HepG2 (cell line): ENCODE data around the gene SVOPL. TPM values are rescaled to one million over a fixed set of nuclear protein-coding genes. Genes with fewer than 3 reads are reported as not detected.

Experiments used
- ATAC-seq: fragments of 200-7000 bp; cut with Tn5 transposase; 3 replicates; pipeline ENCODE4 v1.9.1; 2020; ENCODE audit warnings: mild to moderate bottlenecking, moderate library complexity
- BruUV-seq: library from RNA; stranded (reverse); fragments of 400-500 nt; replicated peaks from 2 replicates; lab custom pipeline; 2021; lab: Mats Ljungman, UMichigan
- CTCF ChIA-PET: fragments of 300-600 bp; formaldehyde crosslinking; extraction: SDS; loops from one replicate; lab custom pipeline; 2021; ENCODE audit warnings: low total read pairs, inconsistent platforms, low intra/inter-chr PET ratio; lab: Yijun Ruan, JAX
- POLR2A ChIA-PET: fragments of 350-600 bp; sonication (Branson Sonifier 250); formaldehyde crosslinking; loops from one replicate; lab custom pipeline; 2020; ENCODE audit warnings: antibody characterized with exemption, inconsistent platforms; lab: Yijun Ruan, JAX
- DNase-seq: peaks from one replicate; pipeline ENCODE4 v3.0.0-alpha.2; 2015; ENCODE audit warnings: low spot score
- FAIRE-seq: peaks from 3 replicates; lab custom pipeline; 2011; peaks lifted over from hg19 to GRCh38; lab: Jason Lieb, UNC
- H2AFZ ChIP-seq: one replicate; pipeline ENCODE4 v1.6.1; 2011; ENCODE audit warnings: low read length, inconsistent platforms
- H3K27ac ChIP-seq: fragments of 300-600 bp; 3 replicates; pipeline ENCODE4 v1.8.0; 2011; ENCODE audit warnings: mixed run types, mild to moderate bottlenecking, mixed read lengths, low read length, inconsistent platforms; ENCODE audit not compliant: insufficient read depth; ENCODE audit errors: extremely low read length
- H3K27me3 ChIP-seq, 2 experiments: fragments of 200-600 bp in 1 of 2; 2 replicates in 1 of 2; 3 replicates in 1 of 2; pipeline versions ENCODE4 v1.6.0 to v1.8.0; 2011; ENCODE audit warnings: low read length in 2 of 2, mild to moderate bottlenecking in 2 of 2, moderate library complexity in 2 of 2, inconsistent platforms in 1 of 2; ENCODE audit not compliant: insufficient read depth in 2 of 2, control insufficient read depth in 1 of 2
- H3K36me3 ChIP-seq, 2 experiments: fragments of 200-600 bp in 1 of 2; replicated peaks in 1 of 2; 2 replicates in 1 of 2; 3 replicates in 1 of 2; pipeline versions ENCODE4 v1.5.1 to v1.8.0; 2011; ENCODE audit warnings: low read length in 2 of 2, inconsistent platforms in 1 of 2; ENCODE audit not compliant: insufficient read depth in 2 of 2, control insufficient read depth in 1 of 2
- H3K4me1 ChIP-seq: 2 replicates; pipeline ENCODE4 v1.5.1; 2012; ENCODE audit warnings: low read length, inconsistent platforms; ENCODE audit not compliant: insufficient read depth
- H3K4me2 ChIP-seq: 2 replicates; pipeline ENCODE4 v1.6.0; 2011; ENCODE audit warnings: low read depth, low read length, inconsistent platforms
- H3K4me3 ChIP-seq, 3 experiments: fragments of 200-600 bp in 1 of 3; sonication (generic), shearing (Covaris generic) in 1 of 3; replicated peaks in 1 of 3; 2 replicates each; pipeline ENCODE4 v1.5.1; 2011 to 2016; ENCODE audit warnings: low read length in 3 of 3, inconsistent platforms in 2 of 3, low read depth in 2 of 3, mild to moderate bottlenecking in 2 of 3, control low read depth in 1 of 3, mixed read lengths in 1 of 3; ENCODE audit not compliant: insufficient read depth in 1 of 3
- H3K79me2 ChIP-seq: one replicate; pipeline ENCODE4 v1.6.1; 2011; ENCODE audit warnings: low read length, inconsistent platforms; ENCODE audit not compliant: insufficient read depth
- H3K9ac ChIP-seq: 2 replicates; pipeline ENCODE4 v1.6.0; 2011; ENCODE audit warnings: mild to moderate bottlenecking, low read depth, low read length, inconsistent platforms; ENCODE audit not compliant: insufficient read depth
- H3K9me3 ChIP-seq: 2 replicates; pipeline ENCODE4 v1.5.1; 2012; ENCODE audit warnings: mild to moderate bottlenecking, low read length
- H4K20me1 ChIP-seq: 2 replicates; pipeline ENCODE4 v1.6.0; 2011; ENCODE audit warnings: inconsistent platforms, mild to moderate bottlenecking, low read length, moderate library complexity; ENCODE audit not compliant: insufficient read depth
- ARNT2 ChIP-seq: sonication (generic); formaldehyde crosslinking; IDR thresholded peaks from 2 replicates; pipeline ENCODE4 v1.8.0; 2022; ENCODE audit warnings: mild to moderate bottlenecking, low read depth, missing genetic modification reagents, moderate library complexity
- DNMT1 ChIP-seq: sonication (generic); formaldehyde crosslinking; IDR thresholded peaks from 2 replicates; pipeline ENCODE4 v1.5.1; 2020; ENCODE audit warnings: mild to moderate bottlenecking, missing genetic modification reagents
- ETV5 ChIP-seq: IDR thresholded peaks from 2 replicates; pipeline ENCODE4 v1.6.1; 2018; ENCODE audit warnings: missing biosample characterization, missing genetic modification reagents, inconsistent platforms, borderline replicate concordance
- HDAC1 ChIP-seq: sonication (generic); formaldehyde crosslinking; IDR thresholded peaks from 2 replicates; pipeline ENCODE4 v1.5.1; 2020; ENCODE audit warnings: mild to moderate bottlenecking, missing genetic modification reagents
- PHB2 ChIP-seq: fragments of 450-650 bp; IDR thresholded peaks from 2 replicates; pipeline ENCODE4 v1.6.1; 2018; ENCODE audit not compliant: partially characterized antibody
- PRPF4 ChIP-seq: fragments of 200-400 bp; formaldehyde crosslinking; IDR thresholded peaks from 2 replicates; pipeline ENCODE4 v1.6.1; 2016; ENCODE audit warnings: low read length, low read depth; ENCODE audit not compliant: poor library complexity, severe bottlenecking
- RFX5 ChIP-seq: IDR thresholded peaks from 2 replicates; pipeline ENCODE4 v1.6.1; 2011; ENCODE audit warnings: low read depth, low read length, improper control_type of control experiment
- TEAD3 ChIP-seq: optimal IDR thresholded peaks from 2 replicates; pipeline ENCODE3; 2016; ENCODE audit warnings: borderline replicate concordance
- ZNF672 ChIP-seq: sonication (generic); formaldehyde crosslinking; IDR thresholded peaks from 2 replicates; pipeline ENCODE4 v1.8.1; 2022; ENCODE audit warnings: missing genetic modification reagents
- ZNF772 ChIP-seq: sonication (generic); formaldehyde crosslinking; IDR thresholded peaks from 2 replicates; pipeline ENCODE4 v1.5.0; 2020; ENCODE audit warnings: mild to moderate bottlenecking, missing genetic modification reagents
- WGBS: methylation state at CpG from one replicate; pipeline ENCODE4 v1.1.6; 2017; ENCODE audit warnings: low lambda C conversion rate; 5-methylcytosine and 5-hydroxymethylcytosine counted together
- in situ Hi-C: cut with HindIII; loops from 2 replicates; pipeline ENCODE4 v1.10.0; 2017; ENCODE audit warnings: low pct_unique_long_range_greater_than_20kb; ENCODE audit not compliant: extremely low pct_ligation_motif_present
- intact Hi-C: fragments of 100-400 bp; cut with micrococcal nuclease; formaldehyde crosslinking; loops from one replicate; pipeline ENCODE4 v1.10.0; 2022; ENCODE audit not compliant: unreplicated experiment
- polyA plus RNA-seq, 8 experiments: library from polyadenylated mRNA; depleted of rRNA in 3 of 8; stranded (reverse) in 7 of 8; unstranded in 1 of 8; fragments of >200 nt; fragmentation: Illumina TruSeq in 4 of 8; extraction: Trizol in 4 of 8; gene quantifications; 2 replicates each; pipeline versions ENCODE4 v1.2.1 to v1.2.3, GENCODE V29; 2011 to 2016; ENCODE audit warnings: low read depth in 4 of 8, missing spikeins in 1 of 8, mixed read lengths in 1 of 8; ENCODE audit not compliant: insufficient read depth in 1 of 8
- total RNA-seq, 5 experiments: library from RNA; depleted of rRNA; stranded (reverse); fragments of >200 nt; fragmentation: Illumina TruSeq; extraction: Trizol; gene quantifications; 2 replicates each; pipeline ENCODE4 v1.2.3, GENCODE V29; 2016; ENCODE audit warnings: low read depth in 1 of 5
- TF ChIP-seq, protein P1 (sequence below): IDR thresholded peaks from 2 replicates; pipeline ENCODE4 v1.6.1; 2016; ENCODE audit warnings: low read depth, borderline replicate concordance
- TF ChIP-seq, protein P2 (sequence below): sonication (generic); formaldehyde crosslinking; IDR thresholded peaks from 2 replicates; pipeline ENCODE4 v1.4.0; 2020; ENCODE audit warnings: missing genetic modification reagents

SVOPL gene
- total and polyA plus RNA-seq, 2 of the 13 experiments (the other 11 are each of a cell fraction or from before 2014, with no cell fraction given) = not detected

DNA sequence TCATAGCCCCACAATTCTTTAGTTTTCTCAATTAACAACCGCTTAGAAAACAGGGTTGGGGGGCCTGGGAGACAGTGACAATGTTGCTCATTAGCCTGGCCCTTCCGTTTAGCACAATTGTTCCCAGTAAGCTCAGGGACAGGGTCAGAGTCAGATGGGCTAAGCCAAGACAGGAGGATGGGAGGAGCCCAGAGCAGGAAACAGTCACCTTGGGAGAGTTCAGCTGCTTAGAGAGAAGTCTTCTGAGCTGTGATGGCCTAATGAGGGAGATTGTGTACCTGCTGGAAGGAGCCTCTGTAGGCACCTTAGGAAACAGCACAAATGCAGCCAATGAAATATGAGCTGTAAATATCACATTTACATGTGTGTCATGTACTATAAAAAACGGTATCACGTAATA, 35.9 kb downstream of the SVOPL start:
- Histone ChIP-seq H3K36me3 (no peaks in the 10 kb centered on the region), H3K27me3 (peaks cover 0 to 12% of the 10 kb centered on the region in 2 experiments; a peak in 2 of 5 replicates), H3K27ac (peak overlapping the region; percentile 48), H3K4me3 (peak overlapping the region in 1 of 3 experiments; percentile 17; a peak in 1 of 6 replicates), H3K4me2 (peak overlapping the region; percentile 65), H3K9ac (no peak overlapping the region), H3K79me2 (no peaks in the 10 kb centered on the region), H3K9me3 (no peaks in the 10 kb centered on the region), H4K20me1 (no peaks in the 10 kb centered on the region), H2AFZ (no peak overlapping the region), H3K4me1 (peaks cover 68% of the 10 kb centered on the region)
- ChIA-PET CTCF (no interaction called here), POLR2A (interaction anchor here (1.1 kb wide), 1 partner anchor 10 kb away, joined by 4 read pairs; no protein-coding TSS in a partner anchor)
- no peak for ATAC-seq
- FAIRE-seq = no peak
- TF ChIP-seq PRPF4 (no peak), DNMT1 (CRISPR knock-in tag) (no peak), RFX5 (no peak), TEAD3 (no peak)
- TF ChIP-seq, protein P1, sequence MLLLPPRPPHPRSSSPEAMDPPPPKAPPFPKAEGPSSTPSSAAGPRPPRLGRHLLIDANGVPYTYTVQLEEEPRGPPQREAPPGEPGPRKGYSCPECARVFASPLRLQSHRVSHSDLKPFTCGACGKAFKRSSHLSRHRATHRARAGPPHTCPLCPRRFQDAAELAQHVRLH (CRISPR knock-in tag) = no peak
- DNase-seq = no peak
- WGBS = 77% methylated on average over 4 of the region's 4 CpGs
- intact Hi-C loops = no loop called here
- in situ Hi-C loops = no loop called here
- no TSS peak for BruUV-seq

DNA sequence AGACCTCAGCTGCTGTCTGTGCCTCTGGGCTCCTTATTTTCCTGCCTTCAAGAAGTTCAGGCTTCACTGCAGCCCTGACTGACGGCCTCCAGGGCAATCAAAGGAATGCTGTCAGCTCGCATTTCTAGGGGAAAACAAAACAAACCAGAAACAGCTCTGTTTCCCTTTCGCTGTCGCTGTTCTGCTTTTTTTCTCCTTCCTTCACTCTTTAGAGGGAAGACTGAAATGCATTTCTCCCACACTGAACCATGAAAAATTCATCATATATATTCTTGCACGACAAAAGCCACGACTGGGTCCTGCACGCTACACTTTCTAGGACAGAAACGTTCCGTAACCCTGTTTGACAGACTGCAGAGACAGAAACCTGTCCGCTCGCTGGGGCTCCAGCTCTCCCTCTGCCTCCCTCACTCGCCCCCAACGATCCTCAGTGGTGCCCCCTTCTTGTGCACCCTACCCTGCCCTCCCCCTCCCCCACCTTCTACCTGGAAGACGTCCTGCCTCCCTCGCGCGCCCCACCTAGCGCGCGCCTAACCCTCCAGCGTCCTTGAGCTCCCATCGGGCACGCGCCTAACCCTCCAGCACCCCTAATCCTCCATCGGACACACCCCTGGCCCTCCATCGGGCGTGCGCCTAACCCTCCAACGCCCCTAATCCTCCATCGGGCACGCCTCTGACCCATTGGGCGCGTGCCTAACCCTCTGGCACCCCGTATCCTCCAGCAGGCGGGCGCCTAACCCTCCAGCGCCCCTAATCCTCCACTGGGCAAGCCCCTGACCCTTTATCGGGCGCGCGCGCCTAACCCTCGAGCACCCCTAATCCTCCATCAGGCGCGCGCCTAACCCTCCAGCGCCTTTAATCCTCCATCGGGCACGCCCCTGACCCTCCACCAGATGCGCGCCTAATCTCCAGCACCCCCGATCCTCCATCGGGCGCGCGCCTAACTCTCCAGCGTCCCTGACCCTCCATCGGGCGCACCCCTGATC, 37.1 kb downstream of the SVOPL start:
- H3K4me1 ChIP-seq = peaks cover 59% of the 10 kb centered on the region
- WGBS = 72% methylated on average over 59 of the region's 59 CpGs
- POLR2A ChIA-PET = no interaction called here

More for the DNA sequence above, 37.1 kb downstream of the SVOPL start:
- no peak for FAIRE-seq
- Histone ChIP-seq H3K36me3 (no peaks in the 10 kb centered on the region), H3K27me3 (peaks cover 0 to 12% of the 10 kb centered on the region in 2 experiments; a peak in 2 of 5 replicates), H3K79me2 (no peaks in the 10 kb centered on the region), H3K4me3 (peak overlapping the region; percentile 11 to 47 (median 15); a peak in 4 of 6 replicates), H3K27ac (no peak overlapping the region), H4K20me1 (no peaks in the 10 kb centered on the region), H2AFZ (no peak overlapping the region), H3K9ac (no peak overlapping the region), H3K9me3 (no peaks in the 10 kb centered on the region), H3K4me2 (peak overlapping the region; percentile 69)
- intact Hi-C loops = no loop called here
- ATAC-seq = peak; percentile 16; the same call in 1 of the 3 replicates
- DNase-seq = no peak
- CTCF ChIA-PET = no interaction called here
- no TSS peak for BruUV-seq
- in situ Hi-C loops = no loop called here
- TF ChIP-seq, protein P2, sequence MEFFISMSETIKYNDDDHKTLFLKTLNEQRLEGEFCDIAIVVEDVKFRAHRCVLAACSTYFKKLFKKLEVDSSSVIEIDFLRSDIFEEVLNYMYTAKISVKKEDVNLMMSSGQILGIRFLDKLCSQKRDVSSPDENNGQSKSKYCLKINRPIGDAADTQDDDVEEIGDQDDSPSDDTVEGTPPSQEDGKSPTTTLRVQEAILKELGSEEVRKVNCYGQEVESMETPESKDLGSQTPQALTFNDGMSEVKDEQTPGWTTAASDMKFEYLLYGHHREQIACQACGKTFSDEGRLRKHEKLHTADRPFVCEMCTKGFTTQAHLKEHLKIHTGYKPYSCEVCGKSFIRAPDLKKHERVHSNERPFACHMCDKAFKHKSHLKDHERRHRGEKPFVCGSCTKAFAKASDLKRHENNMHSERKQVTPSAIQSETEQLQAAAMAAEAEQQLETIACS (CRISPR knock-in tag) = peak; percentile 11; the same call in 1 of the 2 replicates
- TF ChIP-seq HDAC1 (CRISPR knock-in tag) (no peak), ARNT2 (no peak), ZNF772 (CRISPR knock-in tag) (no peak), ETV5 (CRISPR knock-in tag) (no peak), ZNF672 (CRISPR knock-in tag) (no peak), PHB2 (no peak)
